Astrocyte of the spinal cord (primary cell): Measurements from ENCODE around the gene LSS.

Source experiments
- DNase-seq: peaks from one replicate; pipeline ENCODE4 v3.0.0; 2011; ENCODE audit warnings: low read depth, low spot score
- H3K4me3 ChIP-seq: 2 replicates; pipeline ENCODE4 v1.5.1; 2011; ENCODE audit warnings: low read depth, mild to moderate bottlenecking, low read length, moderate library complexity
- CTCF ChIP-seq: IDR thresholded peaks from 2 replicates; pipeline ENCODE4 v1.5.1; 2012; ENCODE audit warnings: low read depth, mild to moderate bottlenecking, low read length, inconsistent platforms
- in situ Hi-C: cut with HindIII; loops from 2 replicates; pipeline ENCODE4 v1.10.0; 2017; ENCODE audit warnings: low sequenced_read_pairs

LSS gene

GRCh38 chr21:46155514-46156377 is 72.8 kb downstream of the LSS start, which contains the start of gene FTCD:
FTCD (minus strand) TSS chr21:46155579; CDS start chr21:46155523, 56 bp downstream.
- TF ChIP-seq CTCF, result no peak
- in situ Hi-C loops, result no loop called here
- DNase-seq, result no peak
- no peak within 1 kb of the TSS for H3K4me3 ChIP-seq

- in situ Hi-C loops, result no loop called here
- no peak overlapping the region for H3K4me3 ChIP-seq
- no peak for DNase-seq
- TF ChIP-seq CTCF, result no peak
Measured at GRCh38 chr21:46154955-46155513, 73.5 kb downstream of the LSS start.

- TF ChIP-seq CTCF, result no peak
- in situ Hi-C loops, result no loop called here
- DNase-seq, result no peak
- no peak overlapping the region for H3K4me3 ChIP-seq
Measured at GRCh38 chr21:46154155-46154954, 74.2 kb downstream of the LSS start.

- DNase-seq, result no peak
Measured at GRCh38 chr21:46153247-46154154, 75.1 kb downstream of the LSS start.

GRCh38 chr21:46152927-46153246 is 75.7 kb downstream of the LSS start:
- no peak for DNase-seq
- in situ Hi-C loops, result no loop called here
- no peak for TF ChIP-seq CTCF
- no peak overlapping the region for H3K4me3 ChIP-seq

More at GRCh38 chr21:46153247-46154154, 75.1 kb downstream of the LSS start:
- in situ Hi-C loops, result no loop called here
- no peak overlapping the region for H3K4me3 ChIP-seq
- peak; percentile 89 for TF ChIP-seq CTCF
